Measurements from ENCODE around the gene GABRG3.

DNA sequence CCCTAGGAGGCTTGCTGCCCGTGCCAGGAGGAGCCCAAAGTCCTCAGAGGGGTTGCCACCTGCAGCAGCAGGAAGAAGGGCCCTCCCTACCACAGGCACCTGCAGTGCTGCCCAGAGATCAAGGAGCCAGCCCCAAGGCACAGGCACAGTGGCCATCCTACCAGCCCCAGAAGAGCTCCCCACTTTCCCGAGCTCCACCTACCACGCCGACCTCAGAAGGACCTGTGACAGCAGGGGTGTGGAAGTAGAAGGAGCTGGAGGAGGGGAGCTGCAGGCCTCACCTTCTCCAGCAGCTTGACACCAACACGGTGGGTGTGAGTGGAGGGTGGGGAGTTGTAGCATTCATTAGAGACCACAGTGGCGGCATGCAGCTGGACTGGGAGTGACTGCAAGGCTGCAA is 485.8 kb downstream of the GABRG3 start:
- TF ChIP-seq, protein P1, sequence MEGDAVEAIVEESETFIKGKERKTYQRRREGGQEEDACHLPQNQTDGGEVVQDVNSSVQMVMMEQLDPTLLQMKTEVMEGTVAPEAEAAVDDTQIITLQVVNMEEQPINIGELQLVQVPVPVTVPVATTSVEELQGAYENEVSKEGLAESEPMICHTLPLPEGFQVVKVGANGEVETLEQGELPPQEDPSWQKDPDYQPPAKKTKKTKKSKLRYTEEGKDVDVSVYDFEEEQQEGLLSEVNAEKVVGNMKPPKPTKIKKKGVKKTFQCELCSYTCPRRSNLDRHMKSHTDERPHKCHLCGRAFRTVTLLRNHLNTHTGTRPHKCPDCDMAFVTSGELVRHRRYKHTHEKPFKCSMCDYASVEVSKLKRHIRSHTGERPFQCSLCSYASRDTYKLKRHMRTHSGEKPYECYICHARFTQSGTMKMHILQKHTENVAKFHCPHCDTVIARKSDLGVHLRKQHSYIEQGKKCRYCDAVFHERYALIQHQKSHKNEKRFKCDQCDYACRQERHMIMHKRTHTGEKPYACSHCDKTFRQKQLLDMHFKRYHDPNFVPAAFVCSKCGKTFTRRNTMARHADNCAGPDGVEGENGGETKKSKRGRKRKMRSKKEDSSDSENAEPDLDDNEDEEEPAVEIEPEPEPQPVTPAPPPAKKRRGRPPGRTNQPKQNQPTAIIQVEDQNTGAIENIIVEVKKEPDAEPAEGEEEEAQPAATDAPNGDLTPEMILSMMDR (IDR thresholded peaks at IDR 0.05; ENCODE audit: insufficient read depth, low read length, poor library complexity, severe bottlenecking) = no peak
- TF ChIP-seq EZH2phosphoT487 (conservative IDR thresholded peaks at IDR 0.05; ENCODE audit: low read length) = no peak
